GM21447 (cell line): Measurements from ENCODE around the gene MPDZ.

ENCODE experiments used
- ATAC-seq: cut with Tn5 transposase; IDR thresholded peaks from one replicate; pipeline ENCODE4 v1.9.1; 2021; ENCODE audit not compliant: unreplicated experiment

MPDZ gene

GRCh38 chr9:13186091-13186490 is 93.4 kb downstream of the MPDZ start:
- ATAC-seq = no peak

DNA sequence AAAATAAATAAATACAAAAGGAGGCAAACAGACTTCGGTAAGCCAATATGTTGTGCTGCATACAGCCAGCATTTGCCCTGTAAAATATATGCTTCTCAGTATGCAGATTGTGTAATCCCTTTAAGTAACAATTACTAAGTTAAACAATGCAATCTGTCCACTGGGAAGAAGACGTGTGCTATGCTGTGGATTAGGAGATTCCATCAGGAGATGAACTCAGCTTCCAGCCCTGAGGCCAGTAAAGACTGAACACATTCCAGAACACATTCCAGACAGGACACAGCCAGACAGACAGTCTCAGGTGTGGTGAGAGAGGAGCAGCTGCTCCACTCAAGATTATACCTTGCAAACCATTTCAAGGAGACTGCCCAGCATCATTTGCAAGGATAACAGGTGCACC is 97.8 kb downstream of the MPDZ start:
- no peak for ATAC-seq

DNA sequence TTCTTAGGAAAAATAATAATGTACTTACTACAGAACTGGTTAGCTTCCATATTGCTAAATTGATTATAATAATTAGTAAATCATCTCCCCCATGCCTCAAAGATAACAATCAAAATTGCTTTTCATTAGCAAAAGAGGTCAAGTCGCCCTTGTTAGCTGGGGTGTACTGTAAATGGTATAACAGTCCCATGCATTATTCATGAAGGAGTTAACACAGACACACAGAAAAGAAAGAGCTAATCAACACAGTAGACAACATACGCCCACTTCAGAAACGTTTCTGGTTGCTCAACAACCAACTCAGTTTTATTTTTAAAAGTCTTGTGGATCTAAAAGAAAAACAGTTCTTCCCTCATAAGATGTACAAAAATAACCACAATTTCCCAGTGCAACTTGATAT is 100.2 kb downstream of the MPDZ start:
- ATAC-seq = no peak

DNA sequence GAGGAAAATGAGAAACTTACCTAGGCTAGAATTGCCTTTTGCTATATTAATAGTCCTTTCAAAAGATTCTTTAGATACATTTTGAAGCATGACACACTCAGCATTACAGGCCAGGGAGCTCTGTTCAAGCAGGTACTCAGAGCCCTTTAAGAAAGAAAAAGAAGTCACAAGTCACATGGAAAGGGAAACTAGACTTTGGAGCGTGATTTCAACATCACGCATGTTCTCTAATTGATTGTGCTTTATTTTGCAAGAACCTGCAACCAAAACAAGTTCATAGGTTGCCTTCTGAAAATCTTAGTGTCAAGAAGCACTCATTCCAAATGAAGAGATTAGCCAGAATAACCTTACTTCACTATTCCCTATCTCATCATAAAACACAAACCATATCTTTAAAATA is 103.8 kb downstream of the MPDZ start:
- ATAC-seq = no peak

GRCh38 chr9:13174906-13175639 is 104.4 kb downstream of the MPDZ start:
- no peak for ATAC-seq

DNA sequence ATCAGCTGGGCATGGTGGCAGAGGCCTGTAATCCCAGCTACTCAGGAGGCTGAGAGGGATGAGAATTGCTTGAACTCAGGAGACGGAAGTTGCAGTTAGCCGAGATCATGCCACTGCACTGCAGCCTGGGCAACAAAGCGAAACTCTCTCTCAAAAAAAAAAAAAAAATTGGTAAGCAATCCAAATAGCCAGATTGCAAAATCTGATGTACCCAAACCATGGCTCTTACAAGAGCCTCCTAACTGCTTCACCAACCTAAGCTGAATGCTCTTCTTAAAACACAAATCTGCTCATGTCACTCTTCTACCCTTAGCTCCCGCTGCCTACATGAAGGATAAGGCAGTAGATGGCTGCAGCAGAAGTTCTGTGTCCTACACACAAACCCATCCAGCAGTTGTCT is 105.9 kb downstream of the MPDZ start:
- no peak for ATAC-seq

DNA sequence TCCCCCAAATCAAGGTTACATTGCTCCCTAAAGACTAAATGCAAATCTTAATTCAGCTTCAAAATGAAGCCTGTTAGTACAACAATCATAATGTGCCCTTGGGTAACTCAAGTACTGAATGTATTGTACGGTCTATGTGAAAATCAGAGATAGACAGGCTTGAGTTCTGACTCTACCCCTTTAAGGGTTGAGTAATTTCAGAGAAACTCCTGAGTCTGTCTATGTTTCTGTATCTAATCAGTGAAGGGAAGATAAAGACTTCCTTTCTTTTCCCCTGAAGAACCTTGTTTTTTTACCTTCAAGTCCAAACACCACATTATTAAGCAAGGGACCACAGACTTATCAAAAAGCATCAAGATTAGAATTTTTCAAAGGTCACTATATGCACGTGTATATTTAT is 108.2 kb downstream of the MPDZ start:
- no peak for ATAC-seq

GRCh38 chr9:13166996-13167395 is 112.5 kb downstream of the MPDZ start:
- ATAC-seq = no peak

DNA sequence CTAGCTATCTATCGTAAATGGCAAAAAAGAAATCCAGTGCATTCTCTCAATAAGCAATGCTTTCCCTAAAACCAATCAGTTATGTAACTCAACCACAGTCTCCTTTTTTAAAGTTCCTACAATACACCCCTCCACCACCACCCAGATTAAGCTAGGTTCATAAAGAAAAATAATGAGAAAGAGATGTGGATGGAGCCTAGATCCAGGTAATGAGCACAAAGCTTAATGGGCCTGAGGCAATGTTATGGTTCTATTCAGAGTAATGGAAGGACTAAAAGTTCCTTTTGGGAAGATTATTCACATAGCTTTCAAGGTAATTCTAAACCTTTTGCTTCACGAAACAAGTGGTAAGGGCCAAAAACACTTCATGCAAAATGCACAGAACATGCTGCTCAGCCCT is 113.5 kb downstream of the MPDZ start:
- ATAC-seq = no peak

DNA sequence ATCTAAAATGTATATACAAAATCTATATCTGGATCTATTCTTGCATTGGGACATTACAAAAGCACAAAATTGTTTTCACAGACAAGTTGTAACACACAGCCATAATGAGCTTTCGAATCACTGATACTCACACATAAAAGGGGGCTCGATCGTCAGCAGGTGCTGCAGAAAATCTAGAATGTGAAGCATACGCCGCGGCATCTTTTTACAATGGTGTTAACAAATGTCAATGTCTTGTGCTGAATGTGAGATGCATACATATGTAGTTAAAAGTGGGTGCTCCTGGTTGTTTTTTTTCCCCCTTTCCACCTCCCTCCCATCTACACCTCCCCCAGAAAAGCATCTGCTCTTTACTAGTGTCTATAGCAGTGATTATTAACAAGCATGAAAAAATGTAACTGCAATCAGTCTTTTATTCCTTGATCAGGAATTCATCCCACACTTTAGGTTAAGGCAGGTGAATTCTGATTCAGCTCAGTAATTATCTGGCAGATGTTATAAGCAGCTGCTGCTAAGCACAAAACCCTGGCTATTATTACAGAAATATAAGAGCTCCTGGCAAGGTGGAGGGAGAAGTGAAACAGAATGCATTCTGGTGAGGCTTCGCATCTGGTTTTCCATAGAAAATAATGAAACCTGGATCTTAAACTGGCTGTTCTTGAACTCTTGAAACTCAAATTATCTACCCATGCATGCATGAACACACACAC is 114.1 kb downstream of the MPDZ start:
- no peak for ATAC-seq

GRCh38 chr9:13163946-13164345 is 115.5 kb downstream of the MPDZ start:
- ATAC-seq = no peak

- ATAC-seq = no peak
Measured at GRCh38 chr9:13163287-13163686, 116.2 kb downstream of the MPDZ start.

DNA sequence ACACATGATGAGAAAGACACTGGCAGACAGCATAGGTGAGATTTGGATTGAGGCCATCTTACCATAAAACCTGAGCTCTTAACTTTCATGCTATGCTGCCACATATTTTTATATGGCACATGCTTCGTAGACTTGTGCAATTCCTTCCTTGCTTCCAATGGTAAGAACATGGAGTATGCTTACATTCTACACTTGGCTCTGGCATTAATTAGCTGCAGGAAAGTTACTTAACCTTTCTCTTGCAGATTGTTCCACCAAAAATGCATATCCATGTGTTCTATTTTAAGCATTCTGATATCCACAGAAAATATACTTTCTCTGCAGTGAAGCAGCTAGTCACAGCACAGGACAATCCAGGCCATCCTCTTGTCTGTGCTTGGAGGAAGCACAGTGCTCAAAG is 119.4 kb downstream of the MPDZ start:
- no peak for ATAC-seq

GRCh38 chr9:13158986-13159385 is 120.5 kb downstream of the MPDZ start:
- ATAC-seq = no peak

- ATAC-seq = no peak
Measured at GRCh38 chr9:13151489-13151888, 128.0 kb downstream of the MPDZ start.

DNA sequence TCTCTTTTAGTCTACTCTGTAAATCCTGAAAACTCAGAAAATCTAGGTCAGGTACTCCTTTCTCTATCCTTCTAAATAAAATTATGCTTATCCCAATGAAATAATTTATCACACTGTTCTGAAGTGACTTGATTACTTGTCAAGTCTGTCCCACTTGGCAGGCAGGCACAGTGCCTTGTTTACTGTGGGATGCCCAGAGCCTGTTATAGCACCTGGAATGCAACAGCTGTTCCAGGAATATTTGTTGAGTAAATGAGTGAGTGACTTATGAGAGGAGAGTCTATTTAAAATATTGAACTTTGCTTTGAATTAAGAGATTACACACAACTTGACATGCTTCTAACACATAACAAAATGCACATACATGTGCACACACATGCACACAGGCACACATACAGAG is 130.0 kb downstream of the MPDZ start:
- no peak for ATAC-seq

DNA sequence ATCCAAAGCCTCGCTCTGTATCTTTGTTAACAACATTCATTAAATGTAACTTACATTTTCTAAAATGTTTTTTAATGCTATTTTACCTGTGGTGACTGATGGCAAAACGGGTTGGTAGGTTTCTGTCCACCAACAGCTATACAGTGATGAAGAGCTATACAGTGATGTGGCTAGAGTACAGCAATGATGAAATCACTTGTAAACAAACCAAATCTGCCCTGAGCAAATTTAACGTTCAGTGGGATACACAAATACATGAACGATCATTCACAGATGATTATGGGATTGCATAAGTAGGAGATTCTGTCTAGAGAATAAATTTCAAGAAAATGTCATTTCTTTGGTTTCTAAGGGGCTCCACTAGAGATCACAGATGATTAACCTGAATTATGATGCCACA is 132.7 kb downstream of the MPDZ start:
- no peak for ATAC-seq

DNA sequence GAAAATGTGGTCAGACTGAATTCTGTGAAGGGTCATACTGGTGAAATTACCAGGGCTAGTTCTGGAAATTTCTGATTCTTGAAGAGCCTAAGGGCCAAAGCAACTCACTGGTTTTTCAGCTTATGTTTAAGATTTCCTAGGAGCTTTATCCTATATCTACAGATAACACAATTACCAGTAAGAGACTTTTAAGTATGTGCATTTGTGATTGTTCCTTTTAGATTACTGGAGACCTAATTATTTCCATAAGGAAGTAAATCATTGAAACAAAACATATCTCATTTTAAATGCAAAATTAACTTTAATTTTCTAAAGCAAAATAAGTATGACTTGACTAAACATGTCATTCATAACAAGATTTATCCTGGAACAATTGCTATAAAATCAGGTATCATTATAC is 134.2 kb downstream of the MPDZ start:
- ATAC-seq = no peak

DNA sequence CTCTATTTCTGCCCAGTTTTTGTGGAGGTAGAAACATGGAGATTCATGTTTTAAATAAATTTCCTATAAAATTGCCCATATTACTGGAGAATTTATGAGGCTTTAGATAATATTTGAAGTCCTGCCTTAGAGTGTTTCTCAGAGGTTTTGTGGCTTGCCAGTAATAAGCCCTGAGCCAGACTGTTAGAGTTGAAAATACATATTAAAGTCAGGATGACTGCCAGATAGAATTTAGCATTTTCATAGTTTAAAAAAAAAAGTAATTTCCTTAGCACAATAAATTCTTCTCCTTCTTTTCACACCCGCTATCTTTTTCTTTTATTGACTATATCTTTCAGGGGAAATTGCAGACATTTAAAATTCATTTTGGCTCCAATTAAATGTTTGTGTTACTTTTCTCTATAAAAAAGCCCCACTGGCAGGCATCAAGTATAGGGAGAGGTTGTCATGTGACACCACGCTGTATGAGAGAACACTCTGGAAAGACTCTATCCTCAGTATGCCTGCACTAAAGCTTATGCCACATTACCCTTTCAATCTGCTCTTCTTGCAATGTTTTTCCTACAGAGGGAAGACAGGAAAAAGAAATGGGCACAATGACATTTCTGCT is 135.2 kb downstream of the MPDZ start:
- ATAC-seq = no peak

GRCh38 chr9:13143281-13143680 is 136.2 kb downstream of the MPDZ start:
- no peak for ATAC-seq

GRCh38 chr9:13142776-13143175 is 136.7 kb downstream of the MPDZ start:
- no peak for ATAC-seq

GRCh38 chr9:13141629-13142028 is 137.9 kb downstream of the MPDZ start:
- no peak for ATAC-seq
